Ovary (tissue), 9 donors: Measurements from ENCODE around the gene DCAF4L1. TPM values are rescaled to one million over a fixed set of nuclear protein-coding genes. Genes with fewer than 3 reads are reported as not detected.

Source experiments
- DNase-seq, 5 donors: peaks; one replicate each; pipeline ENCODE4 v3.0.0-alpha.2; 2019 to 2020
- H3K27ac ChIP-seq, 2 donors: fragments of 200-600 bp; one replicate each; pipeline versions ENCODE4 v1.5.1 to v1.8.0; 2019 to 2022
- H3K27me3 ChIP-seq: fragments of 200-600 bp; one replicate; pipeline ENCODE4 v1.8.0; 2022
- H3K36me3 ChIP-seq: fragments of 200-600 bp; sonication (generic); one replicate; pipeline ENCODE4 v1.5.1; 2019
- H3K4me1 ChIP-seq: one replicate; pipeline ENCODE4 v1.8.1; 2013; ENCODE audit warnings: mild to moderate bottlenecking, moderate library complexity; ENCODE audit not compliant: insufficient read depth
- H3K4me3 ChIP-seq: fragments of 200-600 bp; sonication (generic); one replicate; pipeline ENCODE4 v1.5.1; 2017
- H3K9me3 ChIP-seq, 2 donors: fragments of 200-600 bp in 1 of 2; sonication (generic) in 1 of 2; one replicate each; pipeline versions ENCODE4 v1.5.1 to v1.8.1; 2013 to 2019; ENCODE audit warnings: mild to moderate bottlenecking in 1 of 2, moderate library complexity in 1 of 2
- CTCF ChIP-seq, 3 donors: fragments of 450-650 bp in 2 of 3; fragments of 200-600 bp in 1 of 3; IDR thresholded peaks; one replicate each; pipeline versions ENCODE4 v1.5.1 to v1.8.0; 2016 to 2022; ENCODE audit warnings: antibody characterized with exemption in 3 of 3, mild to moderate bottlenecking in 1 of 3
- EP300 ChIP-seq: sonication (generic); formaldehyde crosslinking; IDR thresholded peaks from one replicate; pipeline ENCODE4 v1.6.1; 2017; ENCODE audit warnings: antibody characterized with exemption
- POLR2A ChIP-seq: fragments of 450-650 bp; IDR thresholded peaks from one replicate; pipeline ENCODE4 v1.6.1; 2017; ENCODE audit warnings: antibody characterized with exemption, mild to moderate bottlenecking, moderate library complexity
- WGBS, 3 donors: extraction: QIAGEN DNeasy Blood & Tissue Kit in 1 of 3; methylation state at CpG; one replicate each; pipeline versions ENCODE4 v1.1.5 to v1.1.7; 2013 to 2017; 5-methylcytosine and 5-hydroxymethylcytosine counted together
- intact Hi-C, 4 donors: fragments of 100-400 bp; cut with DNase I; formaldehyde crosslinking; loops; one replicate each; pipeline versions ENCODE4 v1.11.0 to v1.15.1; 2022 to 2023
- polyA plus RNA-seq, 2 donors: library from polyadenylated mRNA; stranded (reverse); fragments of 200-250 nt in 1 of 2; fragments of 350-450 nt in 1 of 2; fragmentation: Illumina TruSeq in 1 of 2; extraction: RNeasy Lipid Tissue Mini Kit (QIAGEN cat#74804) in 1 of 2; gene quantifications; one replicate each; pipeline ENCODE4 v1.2.3, GENCODE V29; 2013 to 2014
- total RNA-seq, 7 donors: library from RNA; depleted of rRNA in 2 of 7; stranded (reverse); fragments of >200 nt in 2 of 7; fragmentation: NEBNext Ultra II Directional in 3 of 7; extraction: Animal tissue kit (Norgen Biotek cat#: 25700) in 3 of 7; gene quantifications; one replicate each; pipeline versions ENCODE4 v1.1.0 to v1.2.4, GENCODE V29; 2016 to 2023
- donor health status: DM: no; HTN: no; CAD: no; lungs with moderate emphysema.
- donor health status: DM: no; HTN: no; CAD: no.
- donor health status: Bipolar disorder and iron deficiency.
- donor health status: DM: yes; HTN: yes; CAD: no.
- donor health status: DM: no; HTN: no; CAD: no.
- donor health status: DM: yes; HTN: yes; CAD: no.

Gene DCAF4L1
- total and polyA plus RNA-seq, 9 donors, result 0.05 to 0.13 (median 0.11) TPM; not detected in 2

DNA sequence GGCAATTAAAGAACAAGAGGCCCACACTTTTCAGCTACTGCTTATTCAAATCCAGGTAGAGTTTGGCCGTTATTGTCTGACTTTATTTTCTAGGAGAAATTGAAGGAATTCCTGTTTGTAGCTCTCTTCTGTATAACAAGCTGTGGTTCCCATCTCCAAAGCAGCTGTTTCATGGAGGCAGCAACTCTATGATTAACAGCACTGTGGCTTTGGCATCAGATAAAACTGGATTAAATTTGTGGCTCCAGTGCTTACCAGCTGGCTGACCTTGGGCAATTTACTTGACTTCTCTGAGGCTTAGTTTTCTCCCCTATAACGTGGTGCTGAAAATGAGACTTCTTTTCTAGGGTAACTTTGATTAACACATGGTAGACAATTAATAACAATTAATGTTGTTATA is 36.9 kb downstream of the DCAF4L1 start:
- TF ChIP-seq CTCF (IDR thresholded peaks at IDR 0.05), result no peak
- no peak for TF ChIP-seq EP300
- TF ChIP-seq POLR2A, result no peak
- DNase-seq, result no peak
- 62 to 75% (median 63%) methylated on average over 2 of the region's 2 CpGs for WGBS, 3 donors
- Histone ChIP-seq H3K9me3 (no peaks in the 10 kb centered on the region), H3K36me3 (no peaks in the 10 kb centered on the region), H3K27ac (no peak overlapping the region), H3K4me3 (no peak overlapping the region), H3K27me3 (no peaks in the 10 kb centered on the region), H3K4me1 (no peaks in the 10 kb centered on the region)
- intact Hi-C loops, result no loop called here

Other genes starting within 250 kb of the DCAF4L1 start
- not detected for gene PHOX2B, start 233.0 kb upstream of the DCAF4L1 start, total RNA-seq
- gene PHOX2B, start 233.0 kb upstream of the DCAF4L1 start, polyA plus RNA-seq, result not detected
- gene TMEM33, start 46.3 kb upstream of the DCAF4L1 start, total RNA-seq, result 10 to 100 TPM; 25.4 to 50.9 (median 38.8) TPM
- 10 to 100 TPM in 1 of 2 donors, 1 to 10 TPM in 1; 8.8 to 31.0 TPM for gene TMEM33, start 46.3 kb upstream of the DCAF4L1 start, polyA plus RNA-seq
- 10 to 100 TPM; 35.5 to 49.8 (median 45.7) TPM for gene SLC30A9, start 8.8 kb downstream of the DCAF4L1 start, total RNA-seq
- gene SLC30A9, start 8.8 kb downstream of the DCAF4L1 start, polyA plus RNA-seq, result 10 to 100 TPM; 21.2 to 39.7 TPM
- under 1 TPM; 0.11 to 0.65 (median 0.26) TPM for gene BEND4, start 170.9 kb downstream of the DCAF4L1 start, total RNA-seq
- under 1 TPM; 0.21 to 0.33 TPM for gene BEND4, start 170.9 kb downstream of the DCAF4L1 start, polyA plus RNA-seq